Lung (tissue), 12 donors: ENCODE results near the gene CHRND. TPM values are rescaled to one million over a fixed set of nuclear protein-coding genes. Genes with fewer than 3 reads are reported as not detected.

Source experiments
- ATAC-seq: fragments of 200-7000 bp; cut with Tn5 transposase; one replicate; pipeline ENCODE4 v1.9.1; 2020; ENCODE audit warnings: moderate number of reproducible peaks; ENCODE audit not compliant: insufficient read depth, low FRiP score
- DNase-seq, 3 donors: peaks; one replicate each; pipeline ENCODE4 v3.0.0-alpha.2; 2013 to 2017
- H3K27ac ChIP-seq, 2 donors: one replicate each; pipeline ENCODE4 v1.5.1; 2013; ENCODE audit warnings: mild to moderate bottlenecking in 2 of 2, moderate library complexity in 2 of 2, control low read depth in 1 of 2, inconsistent platforms in 1 of 2, low read depth in 1 of 2, low read length in 1 of 2
- H3K27me3 ChIP-seq, 3 donors: one replicate each; pipeline ENCODE4 v1.5.1; 2013; ENCODE audit warnings: low read length in 2 of 3; ENCODE audit not compliant: control insufficient read depth in 3 of 3, insufficient read depth in 3 of 3
- H3K36me3 ChIP-seq, 4 donors: one replicate each; pipeline ENCODE4 v1.5.1; 2013; ENCODE audit warnings: low read length in 4 of 4, mild to moderate bottlenecking in 1 of 4, moderate library complexity in 1 of 4; ENCODE audit not compliant: control insufficient read depth in 4 of 4, insufficient read depth in 4 of 4
- H3K4me1 ChIP-seq, 5 donors: one replicate each; pipeline ENCODE4 v1.5.1; 2013; ENCODE audit warnings: low read length in 5 of 5, mild to moderate bottlenecking in 2 of 5, moderate library complexity in 1 of 5; ENCODE audit not compliant: control insufficient read depth in 5 of 5, insufficient read depth in 5 of 5
- H3K4me3 ChIP-seq: one replicate; pipeline ENCODE4 v1.5.1; 2013; ENCODE audit warnings: mild to moderate bottlenecking, control low read depth, moderate library complexity
- H3K9ac ChIP-seq, 2 donors: one replicate each; pipeline ENCODE4 v1.5.1; 2013; ENCODE audit warnings: low read length in 2 of 2, control low read depth in 1 of 2; ENCODE audit not compliant: insufficient read depth in 1 of 2
- H3K9me3 ChIP-seq, 4 donors: one replicate each; pipeline ENCODE4 v1.5.1; 2013; ENCODE audit warnings: low read length in 3 of 4, mild to moderate bottlenecking in 1 of 4, moderate library complexity in 1 of 4; ENCODE audit not compliant: control insufficient read depth in 4 of 4, insufficient read depth in 3 of 4
- WGBS, 2 donors: extraction: QIAGEN DNeasy Blood & Tissue Kit; methylation state at CpG; one replicate each; pipeline ENCODE4 v1.1.7; 2013; 5-methylcytosine and 5-hydroxymethylcytosine counted together
- polyA plus RNA-seq, 2 donors: library from polyadenylated mRNA; stranded (reverse); fragments of 200-250 nt; gene quantifications; one replicate each; pipeline ENCODE4 v1.2.1, GENCODE V29; 2013
- total RNA-seq, 2 donors: library from RNA; depleted of rRNA in 1 of 2; stranded (reverse); fragments of >200 nt in 1 of 2; gene quantifications; one replicate each; pipeline ENCODE4 v1.2.1, GENCODE V29; 2014 to 2021
- TF ChIP-seq, protein P1 (sequence below): IDR thresholded peaks from 2 replicates; pipeline ENCODE4 v1.5.1; 2012; ENCODE audit warnings: mild to moderate bottlenecking; ENCODE audit errors: control extremely low read depth, extremely low read depth
- donor health status: control.
- donor health status: control.
- donor health status: Bipolar disorder and iron deficiency.
- donor health status: healthy.
- donor health status: DM: yes; HTN: yes; CAD: no.

The CHRND gene
- total and polyA plus RNA-seq, 4 donors, result not detected

DNA sequence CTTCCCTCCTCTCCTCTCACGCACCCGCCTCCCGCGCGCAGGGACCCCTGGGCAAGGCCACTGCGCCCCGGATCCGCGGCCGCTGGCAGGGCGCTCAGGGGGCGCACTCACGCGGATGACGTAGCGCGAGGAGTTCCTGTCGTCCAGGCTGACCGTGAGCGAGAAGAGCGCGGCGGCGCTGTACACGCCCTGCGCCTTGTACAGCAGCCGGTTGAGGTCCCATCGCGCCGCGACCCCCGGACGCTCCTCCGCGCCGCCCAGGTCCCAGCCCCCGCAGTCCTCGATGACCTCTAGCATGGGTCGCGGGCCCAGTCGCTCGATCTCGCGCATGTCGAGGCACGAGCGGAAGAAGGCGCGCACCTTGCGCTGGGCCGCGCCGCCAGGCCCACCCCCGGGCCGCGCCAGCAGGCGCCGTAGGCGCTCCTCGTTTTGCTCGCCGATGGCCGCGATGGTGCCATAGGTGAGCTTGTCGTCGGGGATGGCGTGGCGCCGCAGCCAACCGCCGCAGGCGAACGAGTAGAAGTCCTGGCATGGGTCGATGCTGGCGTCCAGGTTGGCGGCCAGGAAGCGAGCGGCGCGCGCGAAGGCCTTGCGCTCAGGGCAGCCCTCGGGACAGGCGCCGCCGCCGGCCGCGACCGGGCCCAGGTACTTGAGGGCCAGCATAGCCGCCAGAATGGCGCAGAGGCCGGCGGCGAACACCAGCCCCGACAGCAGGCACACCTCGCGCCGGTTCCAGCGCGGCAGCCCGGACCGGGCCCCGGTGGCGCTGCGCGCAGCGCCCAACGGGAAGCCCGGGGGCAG is 40.0 kb upstream of the CHRND start:
- Histone ChIP-seq H3K9ac (no peak overlapping the region), H3K36me3 (no peaks in the 10 kb centered on the region), H3K27ac (no peak overlapping the region), H3K27me3 (peaks cover 15 to 67% (median 32%) of the 10 kb centered on the region in 3 donors), H3K9me3 (peaks cover 0 to 5% (median 0%) of the 10 kb centered on the region in 4 donors), H3K4me3 (no peak overlapping the region), H3K4me1 (peaks cover 0 to 7% (median 0%) of the 10 kb centered on the region in 5 donors)
- TF ChIP-seq, protein P1, sequence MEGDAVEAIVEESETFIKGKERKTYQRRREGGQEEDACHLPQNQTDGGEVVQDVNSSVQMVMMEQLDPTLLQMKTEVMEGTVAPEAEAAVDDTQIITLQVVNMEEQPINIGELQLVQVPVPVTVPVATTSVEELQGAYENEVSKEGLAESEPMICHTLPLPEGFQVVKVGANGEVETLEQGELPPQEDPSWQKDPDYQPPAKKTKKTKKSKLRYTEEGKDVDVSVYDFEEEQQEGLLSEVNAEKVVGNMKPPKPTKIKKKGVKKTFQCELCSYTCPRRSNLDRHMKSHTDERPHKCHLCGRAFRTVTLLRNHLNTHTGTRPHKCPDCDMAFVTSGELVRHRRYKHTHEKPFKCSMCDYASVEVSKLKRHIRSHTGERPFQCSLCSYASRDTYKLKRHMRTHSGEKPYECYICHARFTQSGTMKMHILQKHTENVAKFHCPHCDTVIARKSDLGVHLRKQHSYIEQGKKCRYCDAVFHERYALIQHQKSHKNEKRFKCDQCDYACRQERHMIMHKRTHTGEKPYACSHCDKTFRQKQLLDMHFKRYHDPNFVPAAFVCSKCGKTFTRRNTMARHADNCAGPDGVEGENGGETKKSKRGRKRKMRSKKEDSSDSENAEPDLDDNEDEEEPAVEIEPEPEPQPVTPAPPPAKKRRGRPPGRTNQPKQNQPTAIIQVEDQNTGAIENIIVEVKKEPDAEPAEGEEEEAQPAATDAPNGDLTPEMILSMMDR, result no peak
- 3 to 4% methylated on average over 91 to 111 of the region's 111 CpGs for WGBS, 2 donors
- peak in 1 of 3 donors; percentile 13 for DNase-seq
- no peak for ATAC-seq

DNA sequence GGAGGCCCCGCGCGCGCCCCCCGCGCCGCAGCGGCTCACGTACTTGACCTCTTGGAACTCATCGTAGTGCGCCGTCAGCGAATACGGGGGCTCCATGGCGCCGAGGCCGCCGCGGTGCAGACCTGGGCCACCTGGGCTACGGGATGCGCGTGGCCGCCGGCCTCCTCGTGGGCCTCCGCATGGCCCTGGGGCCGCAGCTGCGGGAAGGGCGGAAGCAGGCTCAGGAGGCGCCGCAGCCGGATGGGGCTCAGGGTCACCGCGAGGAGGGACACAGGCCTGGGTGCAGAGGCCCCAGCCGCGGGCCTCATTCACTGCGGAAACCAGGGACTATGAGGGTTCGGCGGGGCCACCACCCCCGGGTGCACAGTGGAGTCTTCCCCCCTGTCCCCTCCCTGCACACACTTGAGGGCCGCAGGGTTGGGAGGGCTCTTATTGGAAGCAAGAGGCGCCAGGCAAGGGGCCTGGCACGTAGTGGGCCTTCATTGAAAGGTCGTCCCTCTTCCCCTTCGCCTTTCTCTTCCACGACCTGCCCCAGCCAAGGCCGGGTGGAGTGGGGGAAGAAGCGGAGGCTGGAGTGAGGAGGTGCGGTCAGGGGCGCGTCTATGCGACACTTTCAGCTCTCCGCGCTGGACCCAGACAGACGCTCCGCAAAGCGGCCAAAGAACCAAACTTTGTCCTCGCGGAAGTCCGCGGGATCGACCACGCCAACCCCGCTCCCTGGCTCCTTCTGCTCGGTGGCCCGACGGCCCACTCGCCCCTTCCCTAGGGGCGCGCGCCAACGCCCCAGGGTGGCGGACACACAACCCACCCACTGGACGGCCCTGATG is 39.2 kb upstream of the CHRND start:
- DNase-seq (no peak), ATAC-seq (no peak)
- peaks cover 0 to 5% (median 0%) of the 10 kb centered on the region in 4 donors for H3K9me3 ChIP-seq
- H3K27ac ChIP-seq, result no peak overlapping the region
- peaks cover 0 to 7% (median 0%) of the 10 kb centered on the region in 5 donors for H3K4me1 ChIP-seq
- H3K36me3 ChIP-seq, result no peaks in the 10 kb centered on the region
- no peak overlapping the region for H3K4me3 ChIP-seq
- TF ChIP-seq, protein P1, result no peak
- H3K9ac ChIP-seq, result no peak overlapping the region
- H3K27me3 ChIP-seq, result peaks cover 10 to 61% (median 32%) of the 10 kb centered on the region in 3 donors
- WGBS, 2 donors, result 4% methylated on average over 61 to 74 of the region's 74 CpGs

DNA sequence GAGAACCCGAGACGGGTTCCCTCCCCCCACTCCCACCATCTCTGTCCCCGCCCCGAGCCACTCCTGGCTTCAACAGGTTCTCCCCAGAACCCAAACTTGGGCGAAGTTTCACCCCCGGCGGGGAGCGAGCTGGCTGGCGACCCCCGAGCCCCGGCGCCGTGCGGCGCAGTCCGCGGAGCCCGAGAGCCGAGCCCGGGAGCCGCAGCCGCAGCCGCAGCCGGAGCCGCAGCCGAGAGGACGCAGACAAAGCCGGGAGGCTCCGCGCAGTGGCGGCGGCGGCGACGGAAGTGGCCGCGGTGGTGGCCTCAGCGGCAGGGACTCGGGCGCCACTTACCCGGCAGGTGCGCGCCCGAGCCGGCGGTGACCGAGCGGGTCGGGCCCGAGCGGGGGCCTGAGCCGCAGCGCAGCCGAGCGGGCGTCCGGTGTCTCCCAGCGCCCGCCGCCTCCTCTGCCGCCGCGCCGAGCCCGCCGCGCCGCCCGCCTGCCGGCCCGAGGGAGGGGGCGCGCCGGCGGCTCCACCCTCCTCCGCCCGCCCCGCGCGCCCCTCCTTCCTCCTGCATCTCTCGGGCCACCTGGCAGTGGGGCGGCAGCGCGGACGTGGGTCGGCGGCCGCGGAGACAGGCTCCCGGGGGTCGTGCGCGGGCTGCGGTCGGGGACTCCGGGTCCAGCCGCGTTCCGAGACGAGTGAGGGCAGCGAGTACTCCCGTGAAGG is 38.4 kb upstream of the CHRND start, which contains the start of gene ECEL1:
TSS of gene ECEL1 (minus strand) at position 450 of the 712 bp plus-strand sequence. CDS start 1,181 bp downstream, outside the sequence.
- Histone ChIP-seq H3K9ac (no peak within 1 kb of the TSS), H3K4me1 (peaks cover 0 to 7% (median 0%) of the 10 kb centered on the region in 5 donors), H3K9me3 (peaks cover 0 to 5% (median 0%) of the 10 kb centered on the region in 4 donors), H3K36me3 (no peaks in the 10 kb centered on the region), H3K4me3 (no peak within 1 kb of the TSS), H3K27ac (no peak within 1 kb of the TSS), H3K27me3 (peaks cover 10 to 54% (median 29%) of the 10 kb centered on the region in 3 donors)
- ATAC-seq (no peak), DNase-seq (no peak)
- WGBS, 2 donors, result 1 to 2% methylated on average over 63 to 102 of the region's 102 CpGs
- TF ChIP-seq, protein P1, result no peak
